GM19239 (cell line): ENCODE measurements around the gene ABTB2.

Experiments used
- DNase-seq: peaks from one replicate; pipeline ENCODE4 v3.0.0; 2011; ENCODE audit warnings: low spot score; ENCODE audit not compliant: insufficient read length
- FAIRE-seq: peaks from 2 replicates; lab custom pipeline; 2011; peaks lifted over from hg19 to GRCh38; lab: Jason Lieb, UNC

ABTB2 gene

DNA sequence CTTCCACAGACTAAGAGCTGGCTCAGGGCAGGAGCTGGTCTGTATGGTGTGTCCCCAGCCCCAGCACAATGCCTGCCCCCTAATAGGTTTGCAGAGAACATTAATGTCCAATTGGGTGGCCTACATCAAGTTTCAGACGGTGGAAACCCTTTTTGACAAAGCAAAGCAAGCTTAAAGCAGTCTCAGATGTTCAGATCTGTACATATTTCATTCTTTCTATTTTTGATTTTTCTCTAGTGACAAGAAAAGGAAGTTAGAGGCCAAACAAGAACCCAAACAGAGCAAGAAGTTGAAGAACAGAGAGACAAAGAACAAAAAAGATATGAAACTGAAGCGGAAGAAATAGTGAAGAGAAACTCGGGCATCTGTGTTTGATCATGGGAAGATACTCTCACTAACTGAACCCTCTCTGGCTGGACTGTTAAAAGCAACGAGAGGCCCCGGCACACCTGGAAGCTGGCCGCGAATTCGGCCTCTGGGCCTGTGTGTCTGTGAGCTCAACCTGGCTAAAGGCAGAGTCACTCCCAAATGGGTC is 211.9 kb downstream of the ABTB2 start:
- peak; percentile 55 for FAIRE-seq
- no peak for DNase-seq

DNA sequence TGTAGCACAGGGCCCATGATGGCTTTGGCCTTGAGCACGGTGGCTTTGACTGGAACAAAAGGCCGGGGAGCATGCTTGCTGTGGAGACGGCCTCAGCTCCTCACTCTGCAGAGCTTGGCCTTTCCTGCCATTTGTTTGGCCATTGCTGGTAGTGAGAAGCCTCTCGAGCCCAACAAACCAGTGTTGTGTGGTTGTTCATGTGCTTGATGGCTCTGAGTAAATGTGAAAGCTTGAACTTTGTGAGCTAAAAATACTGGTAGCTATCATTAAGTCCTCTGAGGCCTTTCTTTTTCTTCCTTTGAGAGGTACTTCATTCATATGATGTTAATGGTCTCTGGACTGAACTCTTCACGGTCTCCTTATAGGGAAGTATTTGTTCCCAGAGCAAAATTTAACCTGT is 212.7 kb downstream of the ABTB2 start:
- FAIRE-seq (peak; percentile 67), DNase-seq (no peak)

DNA sequence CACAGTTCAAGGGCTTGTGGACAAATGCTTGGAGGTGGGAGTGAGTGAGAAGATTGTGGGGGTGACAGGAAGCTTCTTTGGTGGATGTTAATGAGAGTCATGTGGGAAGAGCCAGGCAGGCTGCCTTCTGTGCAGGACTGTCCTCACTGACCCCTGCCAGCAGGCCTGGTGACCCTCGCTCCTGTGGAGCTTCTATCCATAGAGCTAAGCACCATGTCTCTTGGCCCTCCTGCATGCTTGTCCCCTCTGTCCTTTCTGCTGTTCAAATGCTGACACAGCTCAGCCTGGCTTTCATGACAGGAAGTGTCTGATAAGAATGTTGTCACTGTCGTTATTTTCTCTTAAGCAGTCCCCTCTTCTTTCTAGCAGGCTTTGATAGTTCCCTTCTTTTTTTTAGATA is 214.8 kb downstream of the ABTB2 start:
- FAIRE-seq (no peak), DNase-seq (no peak)

DNA sequence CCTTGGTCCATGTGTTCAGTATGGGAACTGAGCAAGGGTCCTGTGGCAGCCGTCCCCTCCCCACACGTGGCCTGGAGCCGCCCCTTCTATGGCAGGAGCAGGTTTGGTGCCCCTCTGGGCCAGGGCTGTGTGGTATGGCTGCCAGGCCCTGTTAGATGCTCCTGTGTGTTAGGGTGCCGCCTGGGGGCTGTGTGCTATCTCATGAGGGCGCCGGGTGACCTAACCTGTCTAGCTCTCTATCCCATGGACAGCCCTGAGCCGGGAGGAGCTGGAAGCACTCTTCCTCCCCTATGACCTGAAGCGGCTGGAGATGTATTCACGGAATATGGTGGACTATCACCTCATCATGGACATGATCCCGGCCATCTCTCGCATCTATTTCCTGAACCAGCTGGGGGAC is 217.7 kb downstream of the ABTB2 start:
- FAIRE-seq: no peak
- DNase-seq: no peak

DNA sequence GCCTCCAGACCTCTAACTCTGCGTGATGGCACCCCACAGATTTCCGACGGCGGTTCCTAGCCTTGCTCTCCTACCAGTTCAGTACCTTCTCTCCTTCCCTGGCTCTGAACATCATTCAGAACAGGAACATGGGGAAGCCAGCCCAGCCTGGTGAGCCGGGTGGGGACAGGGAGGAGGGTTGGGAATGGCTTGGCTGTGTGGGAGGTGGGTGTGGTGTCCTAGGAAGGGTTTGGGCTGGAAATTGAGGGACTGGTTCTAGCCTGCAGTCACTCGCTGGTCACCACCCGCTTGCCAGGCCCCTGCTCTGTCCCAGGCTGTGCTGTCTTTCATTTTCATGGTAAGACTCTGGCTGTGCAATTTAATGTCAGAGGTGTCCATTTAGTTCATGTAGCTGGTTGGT is 218.5 kb downstream of the ABTB2 start:
- no peak for DNase-seq
- FAIRE-seq: no peak

DNA sequence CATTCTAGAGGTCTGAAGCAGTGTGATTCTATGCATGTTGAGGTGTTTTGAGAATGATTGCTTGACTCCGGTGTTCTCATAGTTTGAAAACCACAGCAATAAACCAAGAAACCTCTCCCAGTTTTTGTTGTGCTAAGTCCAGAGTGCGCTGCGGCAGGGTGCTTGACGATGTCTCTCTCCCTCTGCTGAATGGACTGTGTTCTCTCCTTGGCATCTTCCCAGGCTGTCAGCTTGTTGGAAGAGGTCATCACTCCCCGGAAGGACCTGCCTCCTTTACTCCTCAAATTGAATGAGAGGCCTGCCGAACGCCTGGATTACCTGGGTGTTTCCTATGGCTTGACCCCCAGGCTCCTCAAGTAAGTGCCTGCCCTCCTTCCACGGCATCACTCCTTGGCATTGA is 221.4 kb downstream of the ABTB2 start:
- FAIRE-seq (no peak), DNase-seq (no peak)

DNA sequence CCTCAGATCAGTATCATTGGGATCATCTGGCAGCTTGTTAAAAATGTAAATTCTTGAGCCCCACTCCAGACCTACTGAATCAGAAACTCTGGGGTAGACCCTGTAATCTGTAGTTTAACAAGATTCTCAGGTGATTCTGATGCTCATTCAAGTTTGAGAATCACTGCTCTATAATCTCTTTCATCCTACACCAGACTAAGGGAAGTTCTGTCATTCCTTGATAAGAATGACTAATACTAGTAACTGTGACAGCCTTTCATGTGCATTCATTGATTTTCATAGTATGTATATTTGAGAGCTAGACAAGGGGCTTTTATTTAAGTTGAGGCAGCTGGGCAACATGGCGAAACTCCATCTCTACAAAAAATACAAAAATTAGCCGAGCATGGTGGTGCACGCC is 222.4 kb downstream of the ABTB2 start:
- no peak for DNase-seq
- FAIRE-seq: no peak

DNA sequence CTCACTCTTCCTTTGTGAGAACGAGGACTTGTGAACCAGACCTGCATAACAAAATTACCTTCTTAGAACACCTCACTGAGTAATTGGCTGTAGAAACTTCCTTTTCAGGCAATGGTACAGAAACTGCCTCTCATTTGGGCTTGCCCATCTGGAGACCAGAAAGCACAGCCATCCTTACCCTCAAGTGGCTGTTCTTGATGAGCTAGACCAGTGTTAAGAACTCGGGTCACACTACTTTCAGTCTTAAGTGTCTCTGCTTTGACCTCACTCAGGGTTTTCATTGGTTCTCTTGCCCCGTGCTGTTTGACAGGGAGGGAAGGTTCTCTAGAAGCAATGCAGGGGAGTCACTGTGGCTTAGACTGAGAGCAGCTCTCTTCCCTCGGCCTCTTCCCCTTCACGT is 223.0 kb downstream of the ABTB2 start:
- DNase-seq: no peak
- FAIRE-seq: no peak

DNA sequence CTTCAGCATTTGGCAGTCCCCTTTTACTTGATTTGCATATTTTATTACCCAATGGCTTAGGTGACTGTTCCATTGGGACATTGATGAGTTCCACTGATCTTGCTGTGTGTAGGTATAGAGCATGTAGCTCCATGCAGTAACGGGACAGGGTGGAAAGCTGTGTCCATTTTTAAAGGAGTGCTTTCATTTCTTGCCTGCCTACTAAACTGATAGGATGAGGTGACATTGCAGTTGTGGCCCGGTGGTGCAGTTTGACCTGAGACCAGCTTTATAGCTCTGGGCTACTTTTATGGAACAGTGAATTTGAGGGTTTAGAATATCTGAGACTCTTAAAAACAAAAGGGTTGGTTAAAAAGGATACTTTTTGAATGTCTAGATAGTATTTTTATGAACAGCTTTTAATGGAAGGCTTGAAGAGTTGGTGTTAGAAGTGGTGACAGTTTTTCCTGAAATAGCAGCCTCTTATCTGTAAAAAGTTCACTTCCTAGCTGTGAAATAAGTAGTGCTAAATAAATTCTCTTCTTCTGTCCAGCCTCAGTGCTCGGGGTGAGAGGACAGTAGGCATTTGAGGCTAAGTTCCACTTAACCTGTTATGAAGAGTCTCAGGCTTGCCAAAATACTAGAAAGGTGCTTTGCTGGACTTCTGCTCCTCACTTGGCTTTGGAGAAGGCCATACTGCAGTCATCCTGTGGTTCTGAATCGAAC is 225.4 kb downstream of the ABTB2 start:
- no peak for DNase-seq
- FAIRE-seq: no peak

DNA sequence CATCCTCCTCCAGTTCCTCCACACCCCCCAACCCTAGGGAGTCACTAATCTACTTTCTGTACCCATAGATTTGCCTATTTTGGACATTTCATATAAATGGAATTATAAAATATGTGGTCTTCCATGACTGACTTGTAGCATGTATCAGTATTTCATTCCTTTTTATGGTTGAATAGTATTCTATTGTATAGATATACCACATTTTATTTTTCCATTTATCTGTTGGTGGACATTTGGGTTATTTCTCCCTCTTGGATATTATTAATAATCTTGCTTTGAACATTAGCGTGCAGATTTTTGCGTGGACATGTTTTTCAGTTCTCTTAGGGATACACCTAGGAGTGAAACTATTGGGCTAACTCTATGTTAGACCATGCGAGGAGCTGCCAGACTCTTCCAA is 229.0 kb downstream of the ABTB2 start:
- DNase-seq: no peak
- no peak for FAIRE-seq

DNA sequence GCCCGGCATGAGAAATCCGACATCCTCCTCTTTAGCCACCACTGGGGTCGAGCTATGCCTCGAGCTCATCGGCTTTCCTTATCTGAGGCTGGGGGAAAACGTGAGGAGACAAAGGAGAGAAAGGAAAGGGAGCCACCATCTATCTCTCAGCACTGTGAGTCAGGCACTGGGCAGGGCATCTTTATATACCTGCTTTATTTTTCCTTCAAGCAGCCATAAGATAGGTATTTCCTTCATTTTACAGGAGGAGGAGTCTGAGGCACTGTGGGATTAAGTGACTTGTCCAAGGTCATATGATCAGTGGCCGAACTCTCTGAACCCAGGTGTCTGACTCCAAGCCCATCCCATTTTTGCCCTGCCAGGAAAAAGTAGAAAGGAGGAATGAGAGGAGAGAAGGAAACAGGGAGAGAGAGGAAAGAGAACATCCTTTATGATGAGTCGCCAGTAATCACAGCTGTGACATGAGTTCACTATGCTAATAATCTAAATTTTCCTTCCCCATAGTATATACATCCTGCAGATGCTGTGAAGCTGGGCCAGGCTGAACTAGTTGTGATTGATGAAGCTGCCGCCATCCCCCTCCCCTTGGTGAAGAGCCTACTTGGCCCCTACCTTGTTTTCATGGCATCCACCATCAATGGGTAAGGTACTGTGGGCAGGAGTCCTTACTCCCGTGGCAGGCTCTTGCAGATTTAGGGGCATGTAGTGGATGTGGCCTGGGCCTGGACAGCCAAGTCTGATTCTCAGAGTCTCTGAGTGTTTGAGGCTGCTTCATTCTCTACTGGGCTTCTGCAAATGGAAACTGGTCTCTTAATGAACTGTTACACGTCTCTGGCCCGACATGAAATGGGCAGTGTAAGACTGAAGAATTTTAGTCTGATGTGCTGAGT is 230.6 kb downstream of the ABTB2 start:
- DNase-seq (no peak), FAIRE-seq (no peak)

DNA sequence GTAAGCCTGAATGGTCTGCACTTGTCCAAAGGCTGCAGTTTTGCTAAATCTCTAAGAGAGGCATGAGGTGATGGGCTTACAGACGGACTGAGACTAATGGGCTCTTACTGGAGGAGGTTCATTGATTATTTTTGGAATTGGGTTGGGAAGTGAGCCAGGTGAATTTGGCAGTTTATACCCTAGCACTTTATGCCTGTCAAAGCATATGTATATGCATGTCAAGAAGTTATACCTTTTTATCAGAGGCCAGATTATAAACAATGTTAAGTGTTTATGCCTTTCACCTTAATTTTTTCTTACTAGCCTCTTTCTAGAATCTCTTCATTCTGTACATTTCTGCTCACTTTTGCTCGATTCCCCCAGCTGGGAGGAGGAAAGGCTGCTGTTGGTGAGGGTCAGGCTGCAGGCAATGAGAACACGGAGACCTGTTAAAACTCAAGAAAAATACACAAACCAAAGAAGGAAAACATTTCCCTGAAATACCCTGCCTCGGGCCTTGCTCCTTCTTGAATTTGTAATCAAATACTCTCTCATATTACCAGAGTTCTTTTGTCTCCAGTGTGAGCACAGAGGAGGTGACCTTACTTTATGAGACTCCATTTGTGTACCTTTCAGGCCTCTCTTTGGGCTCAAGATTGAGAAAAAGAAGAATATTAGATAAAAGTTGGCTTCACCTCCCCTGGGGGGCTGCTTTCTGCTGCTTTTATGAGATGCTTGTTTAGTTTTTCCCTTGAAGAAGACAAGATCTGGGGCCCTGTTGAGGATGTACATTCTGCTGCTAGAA is 232.7 kb downstream of the ABTB2 start:
- no peak for DNase-seq
- no peak for FAIRE-seq

DNA sequence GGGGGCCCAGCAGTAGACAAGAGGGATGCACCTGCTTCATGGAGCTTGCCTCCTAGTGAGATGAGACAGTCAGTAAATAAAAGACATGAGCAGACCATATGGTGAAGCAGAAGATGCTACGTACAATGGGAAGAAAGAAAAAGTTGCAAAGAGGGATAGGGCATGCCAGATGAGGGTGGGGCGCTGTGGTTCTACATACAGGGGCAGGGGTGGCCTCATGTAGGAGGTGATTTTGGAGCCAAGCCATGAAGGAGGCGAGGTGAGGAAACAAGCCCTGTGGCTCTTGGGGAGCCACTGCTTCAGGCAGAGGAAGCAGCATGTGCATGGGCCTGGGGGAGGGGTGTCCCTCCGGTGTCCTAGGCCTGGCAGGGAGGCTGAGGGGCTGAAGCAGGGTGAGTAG is 237.2 kb downstream of the ABTB2 start:
- DNase-seq (no peak), FAIRE-seq (no peak)

DNA sequence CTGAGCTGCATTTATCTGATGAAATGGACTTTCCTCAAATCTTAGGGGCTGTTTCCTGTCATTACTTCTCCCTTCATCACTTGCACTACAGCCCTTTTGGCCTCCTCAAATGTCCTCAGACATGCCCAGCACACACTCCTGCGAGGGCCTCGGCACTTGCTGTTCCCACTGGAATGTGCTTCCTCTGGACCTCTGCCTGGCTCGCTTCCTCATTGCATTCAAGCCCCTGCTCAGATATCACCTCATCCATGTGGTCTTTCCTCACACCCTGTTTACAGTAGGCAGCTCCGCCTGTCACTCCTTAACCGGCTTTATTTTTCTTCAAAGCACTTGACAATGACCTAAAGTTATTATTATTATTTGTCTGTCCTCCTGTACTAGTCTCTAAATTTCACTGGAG is 243.3 kb downstream of the ABTB2 start:
- DNase-seq (no peak), FAIRE-seq (no peak)

DNA sequence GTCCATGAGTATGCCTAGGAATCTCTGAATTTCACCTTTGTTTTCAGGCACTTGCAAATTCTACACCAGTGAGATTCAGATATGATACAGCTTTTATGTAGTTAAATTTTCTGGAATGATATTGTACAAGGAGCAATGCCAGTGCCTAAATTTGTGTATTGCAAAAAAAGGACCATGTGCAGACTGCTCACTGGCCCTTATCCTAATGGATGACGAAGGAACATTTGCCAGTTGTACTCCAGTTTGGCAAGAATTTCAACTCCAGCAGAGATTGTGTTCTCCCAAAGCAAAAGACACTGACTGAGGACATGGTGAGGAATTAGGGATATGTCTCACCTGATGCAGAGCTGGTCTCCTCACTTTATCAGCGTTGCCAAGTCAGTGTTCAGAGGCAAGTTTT is 243.8 kb downstream of the ABTB2 start:
- no peak for FAIRE-seq
- no peak for DNase-seq

DNA sequence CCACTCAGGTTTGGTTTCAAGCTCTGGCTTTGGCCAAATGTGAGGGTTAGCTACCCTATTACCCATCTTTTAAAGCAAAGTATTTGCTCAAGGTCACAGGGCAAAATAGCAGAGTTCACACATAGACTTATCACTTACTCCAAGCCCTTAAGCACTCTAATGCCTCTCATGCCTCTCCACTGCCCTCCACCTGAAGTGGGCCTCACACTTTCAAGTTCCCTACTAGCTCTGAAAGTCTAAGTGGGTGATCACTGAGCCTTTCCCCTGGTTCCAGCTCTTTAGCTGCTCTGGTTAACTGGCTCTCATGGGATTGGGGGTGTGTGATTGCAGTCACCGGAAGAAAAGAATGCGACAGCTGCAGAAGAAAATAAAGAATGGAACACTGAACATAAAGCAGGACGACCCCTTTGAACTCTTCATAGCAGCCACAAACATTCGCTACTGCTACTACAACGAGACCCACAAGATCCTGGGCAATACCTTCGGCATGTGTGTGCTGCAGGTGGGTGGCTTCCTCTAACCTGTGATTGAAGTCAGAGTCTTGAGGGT is 246.0 kb downstream of the ABTB2 start:
- no peak for DNase-seq
- FAIRE-seq: no peak

DNA sequence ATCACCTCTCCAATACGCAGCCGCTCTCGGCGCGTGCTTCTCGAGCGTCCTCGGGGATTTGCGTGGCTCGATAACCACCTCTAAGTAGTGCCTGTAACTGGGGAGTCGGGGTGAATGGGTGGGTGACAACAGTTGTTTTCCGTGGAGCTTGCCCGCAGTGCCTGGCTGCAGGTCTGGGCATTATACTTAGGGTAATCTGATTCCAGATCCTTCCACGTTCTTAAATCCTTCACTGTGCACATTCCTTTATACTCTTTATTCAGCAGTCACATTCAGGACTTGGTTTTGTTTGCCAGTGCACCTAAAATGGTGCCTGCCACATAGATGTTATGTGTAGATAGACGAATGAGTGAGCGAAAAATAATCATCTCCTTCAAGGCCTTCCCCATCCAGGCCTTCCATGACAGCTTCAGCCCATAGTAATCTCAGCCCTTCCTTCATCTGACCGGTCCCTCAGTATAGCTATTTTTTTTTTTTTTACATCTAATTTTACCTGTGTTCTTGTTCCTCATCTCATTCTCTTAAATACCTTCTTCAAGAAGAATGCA is 251.8 kb downstream of the ABTB2 start:
- no peak for DNase-seq
- FAIRE-seq: no peak

DNA sequence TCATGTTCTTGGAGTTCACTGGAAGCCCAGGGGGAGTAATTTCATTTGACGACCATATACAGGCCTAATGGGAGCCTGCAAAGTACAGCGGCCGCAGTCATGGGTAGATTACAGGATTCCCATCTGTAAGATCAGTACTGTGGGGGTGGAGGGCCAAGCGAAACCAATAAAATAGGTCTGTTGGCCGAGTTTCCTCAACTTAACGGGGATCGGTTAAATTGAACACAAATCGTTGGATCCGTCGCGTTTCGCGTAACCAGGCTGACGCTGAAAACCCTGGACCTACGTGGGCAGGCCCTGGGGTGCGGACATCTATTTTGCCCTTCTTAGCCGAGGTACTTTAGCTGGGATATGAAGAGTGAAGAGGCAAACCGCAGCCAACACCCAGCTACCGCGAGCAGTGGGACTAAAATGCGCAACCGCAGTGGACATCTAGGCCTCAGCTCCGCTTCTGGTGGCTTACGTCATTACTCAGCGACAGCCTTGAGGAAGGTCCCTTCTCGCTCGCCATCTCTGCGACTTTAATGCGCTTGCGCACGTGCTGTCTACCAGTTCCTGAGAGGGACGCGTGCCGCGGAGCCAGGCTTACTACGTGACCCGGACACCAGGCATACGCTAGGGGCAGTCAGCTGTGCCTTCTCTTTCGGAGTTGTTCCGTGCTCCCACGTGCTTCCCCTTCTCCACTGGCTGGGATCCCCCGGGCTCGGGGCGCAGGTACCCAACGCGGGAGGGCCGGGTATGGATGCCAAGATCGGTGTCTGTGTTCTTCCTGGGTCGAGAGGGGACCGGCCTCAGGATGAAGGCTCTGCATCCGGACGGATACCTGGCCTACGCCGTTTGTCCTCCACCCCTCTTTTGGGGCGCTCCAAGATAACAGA is 252.5 kb downstream of the ABTB2 start, which contains the start of gene NAT10:
TSS of gene NAT10 (plus strand) at position 551 of the 878 bp plus-strand sequence. CDS start 2,597 bp downstream, outside the sequence.
- FAIRE-seq: peak; percentile 99
- peak; percentile 72 for DNase-seq

DNA sequence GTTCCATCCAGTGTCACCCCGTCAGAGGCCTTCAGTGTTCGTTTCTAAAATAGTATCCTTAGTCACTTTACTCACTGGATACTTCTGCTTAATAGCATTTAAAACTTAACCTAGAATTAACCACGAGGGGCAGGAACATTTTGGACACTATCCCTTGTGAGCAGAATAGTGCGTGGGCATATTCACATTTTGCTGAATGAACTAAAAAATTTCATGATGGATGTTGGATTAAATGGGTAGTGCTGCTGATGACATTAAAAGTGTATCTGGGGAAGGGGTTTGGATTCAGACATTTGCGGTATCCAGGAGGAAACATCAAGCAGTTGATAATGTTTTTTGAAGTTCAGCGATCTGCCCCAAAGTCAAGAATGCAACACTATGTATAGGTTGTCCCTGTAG is 253.1 kb downstream of the ABTB2 start:
- DNase-seq (no peak), FAIRE-seq (peak; percentile 42)
